Ovary (tissue), 3 donors: ENCODE results near the gene LDLRAD4.

Experiments used
- POLR2A ChIP-seq: fragments of 450-650 bp; IDR thresholded peaks from one replicate; pipeline ENCODE4 v1.6.1; 2017; ENCODE audit warnings: antibody characterized with exemption, mild to moderate bottlenecking, moderate library complexity
- TF ChIP-seq, protein P1 (sequence below), 3 donors: fragments of 450-650 bp in 2 of 3; fragments of 200-600 bp in 1 of 3; IDR thresholded peaks; one replicate each; pipeline versions ENCODE4 v1.5.1 to v1.8.0; 2016 to 2022; ENCODE audit warnings: antibody characterized with exemption in 3 of 3, mild to moderate bottlenecking in 1 of 3
- donor health status: DM: no; HTN: no; CAD: no.

GRCh38 chr18:13510594-13510993 is 292.0 kb downstream of the LDLRAD4 start:
- TF ChIP-seq, protein P1, sequence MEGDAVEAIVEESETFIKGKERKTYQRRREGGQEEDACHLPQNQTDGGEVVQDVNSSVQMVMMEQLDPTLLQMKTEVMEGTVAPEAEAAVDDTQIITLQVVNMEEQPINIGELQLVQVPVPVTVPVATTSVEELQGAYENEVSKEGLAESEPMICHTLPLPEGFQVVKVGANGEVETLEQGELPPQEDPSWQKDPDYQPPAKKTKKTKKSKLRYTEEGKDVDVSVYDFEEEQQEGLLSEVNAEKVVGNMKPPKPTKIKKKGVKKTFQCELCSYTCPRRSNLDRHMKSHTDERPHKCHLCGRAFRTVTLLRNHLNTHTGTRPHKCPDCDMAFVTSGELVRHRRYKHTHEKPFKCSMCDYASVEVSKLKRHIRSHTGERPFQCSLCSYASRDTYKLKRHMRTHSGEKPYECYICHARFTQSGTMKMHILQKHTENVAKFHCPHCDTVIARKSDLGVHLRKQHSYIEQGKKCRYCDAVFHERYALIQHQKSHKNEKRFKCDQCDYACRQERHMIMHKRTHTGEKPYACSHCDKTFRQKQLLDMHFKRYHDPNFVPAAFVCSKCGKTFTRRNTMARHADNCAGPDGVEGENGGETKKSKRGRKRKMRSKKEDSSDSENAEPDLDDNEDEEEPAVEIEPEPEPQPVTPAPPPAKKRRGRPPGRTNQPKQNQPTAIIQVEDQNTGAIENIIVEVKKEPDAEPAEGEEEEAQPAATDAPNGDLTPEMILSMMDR (IDR thresholded peaks at IDR 0.05), result no peak
- TF ChIP-seq POLR2A, result no peak
